Adrenal gland (tissue), 12 donors: ENCODE results near the gene TNFAIP8L3. TPM values are rescaled to one million over a fixed set of nuclear protein-coding genes. Genes with fewer than 3 reads are reported as not detected.
A peak's percentile ranks its signal among the peaks of the same experiment; 100 is the strongest.

Experiments used
- DNase-seq, 7 donors: peaks; one replicate each; pipeline ENCODE4 v3.0.0-alpha.2; 2019 to 2020
- H3K27ac ChIP-seq, 5 donors: fragments of 200-600 bp; sonication (generic) in 4 of 5; 1 replicate in 3 of 5; 2 replicates in 2 of 5; pipeline versions ENCODE4 v1.5.1 to v1.8.0; 2016 to 2020; ENCODE audit warnings: mild to moderate bottlenecking in 1 of 5
- H3K27me3 ChIP-seq: fragments of 200-600 bp; 2 replicates; pipeline ENCODE4 v1.8.0; 2021
- H3K36me3 ChIP-seq, 2 donors: fragments of 200-600 bp; replicated peaks in 1 of 2; 1 replicate in 1 of 2; 2 replicates in 1 of 2; pipeline versions ENCODE4 v1.5.1 to v1.8.0; 2018 to 2022
- H3K4me1 ChIP-seq, 2 donors: fragments of 200-600 bp; replicated peaks in 1 of 2; 1 replicate in 1 of 2; 2 replicates in 1 of 2; pipeline versions ENCODE4 v1.5.1 to v1.8.0; 2018 to 2021
- H3K4me3 ChIP-seq, 4 donors: fragments of 200-600 bp; sonication (generic) in 3 of 4; one replicate each; pipeline ENCODE4 v1.5.1; 2016 to 2018
- H3K9me3 ChIP-seq, 3 donors: fragments of 200-600 bp; sonication (generic) in 1 of 3; replicated peaks in 1 of 3; 1 replicate in 2 of 3; 2 replicates in 1 of 3; pipeline versions ENCODE4 v1.5.1 to v1.8.0; 2016 to 2021
- CTCF ChIP-seq, 6 experiments: fragments of 450-650 bp in 4 of 6; fragments of 200-600 bp in 2 of 6; sonication (generic) in 1 of 6; IDR thresholded peaks; 1 replicate in 5 of 6; 2 replicates in 1 of 6; pipeline versions ENCODE4 v1.5.1 to v1.8.0; 2016 to 2021; ENCODE audit warnings: antibody characterized with exemption in 6 of 6, mild to moderate bottlenecking in 2 of 6, moderate library complexity in 1 of 6
- POLR2A ChIP-seq, 2 donors: fragments of 450-650 bp; IDR thresholded peaks; one replicate each; pipeline ENCODE4 v1.6.1; 2017; ENCODE audit warnings: antibody characterized with exemption in 2 of 2, mild to moderate bottlenecking in 2 of 2, moderate library complexity in 1 of 2
- WGBS, 4 donors: extraction: QIAGEN DNeasy Blood & Tissue Kit in 2 of 4; methylation state at CpG; one replicate each; pipeline versions ENCODE4 v1.1.5 to v1.1.7; 2013 to 2017; 5-methylcytosine and 5-hydroxymethylcytosine counted together
- intact Hi-C, 2 donors: fragments of 100-400 bp; cut with DNase I; formaldehyde crosslinking; loops; one replicate each; pipeline versions ENCODE4 v1.14.1 to v1.15.0; 2022 to 2023
- polyA plus RNA-seq, 3 donors: library from polyadenylated mRNA; stranded (reverse); fragments of 200-250 nt in 2 of 3; fragments of 350-450 nt in 1 of 3; fragmentation: Illumina TruSeq in 1 of 3; extraction: RNeasy Lipid Tissue Mini Kit (QIAGEN cat#74804) in 1 of 3; gene quantifications; one replicate each; pipeline ENCODE4 v1.2.3, GENCODE V29; 2013 to 2014
- total RNA-seq, 9 donors: library from RNA; depleted of rRNA in 4 of 9; stranded (reverse); fragments of >200 nt in 4 of 9; fragments of 120-200 nt in 1 of 9; fragmentation: NEBNext Ultra II Directional in 1 of 9; extraction: Animal tissue kit (Norgen Biotek cat#: 25700) in 1 of 9; gene quantifications; one replicate each; pipeline versions ENCODE4 v1.1.0 to v1.2.4, GENCODE V29; 2013 to 2023
- donor health status: healthy with polysubstance abuse.
- donor health status: Bipolar disorder and iron deficiency.
- donor health status: DM: yes; HTN: yes; CAD: no.
- donor health status: DM: no; HTN: no; CAD: no.
- donor health status: DM: no; HTN: no; CAD: no.
- donor health status: DM: yes; HTN: yes; CAD: no.

Gene TNFAIP8L3
- total and polyA plus RNA-seq, 12 donors: 1.1 to 9.5 (median 3.7) TPM

DNA sequence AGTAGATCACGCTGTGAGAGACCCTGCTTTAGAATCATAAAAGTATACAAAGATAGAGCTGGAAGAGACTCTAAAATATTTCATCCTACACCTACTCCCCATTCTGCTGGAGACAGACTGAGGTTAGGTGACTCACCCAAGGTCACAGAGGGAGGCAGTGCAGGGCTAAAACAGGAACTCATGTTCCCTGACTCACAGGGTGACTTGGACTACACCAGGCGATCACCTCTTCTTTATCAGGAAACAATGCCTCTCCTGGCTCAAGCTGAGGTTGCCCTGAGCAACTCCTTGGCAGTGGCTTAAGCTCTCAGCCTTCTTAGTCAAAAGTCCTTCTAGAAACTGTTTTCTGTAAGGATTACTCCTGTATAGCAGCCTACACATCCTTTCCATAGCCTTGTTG is 26.4 kb upstream of the TNFAIP8L3 start:
- H3K4me1 ChIP-seq: peaks cover 0 to 8% of the 10 kb centered on the region in 2 donors
- no peak overlapping the region for H3K4me3 ChIP-seq
- H3K9me3 ChIP-seq: no peaks in the 10 kb centered on the region
- DNase-seq: peak; percentile 73 to 91 (median 85)
- no peak overlapping the region for H3K27ac ChIP-seq
- no peaks in the 10 kb centered on the region for H3K36me3 ChIP-seq
- H3K27me3 ChIP-seq: no peaks in the 10 kb centered on the region
- 31 to 56% (median 45%) methylated on average over 2 of the region's 2 CpGs for WGBS, 4 donors
- TF ChIP-seq POLR2A (IDR thresholded peaks at IDR 0.05) (no peak), CTCF (IDR thresholded peaks at IDR 0.05) (no peak)
- intact Hi-C loops: no loop called here

- 54 to 76% (median 63%) methylated on average over 3 of the region's 3 CpGs for WGBS, 4 donors
- H3K9me3 ChIP-seq: no peaks in the 10 kb centered on the region
- peaks cover 0 to 8% of the 10 kb centered on the region in 2 donors for H3K4me1 ChIP-seq
- no peak for TF ChIP-seq CTCF (IDR thresholded peaks at IDR 0.05)
- no peak for TF ChIP-seq POLR2A (IDR thresholded peaks at IDR 0.05)
- H3K27me3 ChIP-seq: no peaks in the 10 kb centered on the region
- no peak for DNase-seq
- no peak overlapping the region for H3K27ac ChIP-seq
- intact Hi-C loops: no loop called here
- no peak overlapping the region for H3K4me3 ChIP-seq
- no peaks in the 10 kb centered on the region for H3K36me3 ChIP-seq
These were observed 24.4 kb upstream of the TNFAIP8L3 start for GRCh38 chr15:51119120-51119519.

GRCh38 chr15:51117270-51117669 is 22.6 kb upstream of the TNFAIP8L3 start:
- intact Hi-C loops: no loop called here
- Histone ChIP-seq H3K4me3 (no peak overlapping the region), H3K27ac (no peak overlapping the region), H3K4me1 (peaks cover 0 to 8% of the 10 kb centered on the region in 2 donors), H3K27me3 (no peaks in the 10 kb centered on the region), H3K36me3 (no peaks in the 10 kb centered on the region), H3K9me3 (no peaks in the 10 kb centered on the region)
- TF ChIP-seq POLR2A (IDR thresholded peaks at IDR 0.05) (no peak), CTCF (IDR thresholded peaks at IDR 0.05) (no peak)
- DNase-seq: no peak
- WGBS, 4 donors: 87 to 98% (median 90%) methylated on average over 1 of the region's 1 CpG

DNA sequence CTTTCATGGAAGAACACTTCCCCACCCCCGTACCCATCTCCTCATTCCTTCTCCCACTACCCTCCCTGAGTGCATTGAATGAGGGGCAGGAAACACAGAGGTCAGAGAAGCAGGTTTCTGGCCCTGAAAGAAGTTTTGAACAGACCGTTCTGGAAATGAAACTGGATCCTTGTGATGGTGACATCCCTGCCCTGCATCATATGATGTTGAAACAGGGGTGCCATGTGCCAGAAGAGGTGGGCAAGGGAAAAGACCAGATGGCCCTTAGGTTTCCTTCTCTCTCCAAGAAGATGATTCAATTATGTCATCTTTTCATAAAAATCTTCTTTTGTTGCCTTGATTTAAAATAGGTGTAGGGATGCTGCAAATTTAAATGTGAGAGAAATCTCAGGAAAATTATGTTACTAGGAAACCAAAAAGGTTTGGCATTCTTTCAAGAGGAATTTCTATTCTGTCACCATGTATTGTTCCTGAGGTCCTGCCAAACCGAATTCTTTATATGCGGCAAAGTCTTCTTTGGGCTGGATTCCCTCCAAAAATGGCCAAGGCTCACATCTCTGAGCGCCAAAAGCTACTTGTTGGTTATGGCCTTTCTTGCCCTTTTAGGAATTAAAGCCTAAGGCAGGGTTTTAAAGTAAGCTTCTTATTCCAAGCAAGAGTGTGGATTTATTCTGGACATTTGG is 19.9 kb upstream of the TNFAIP8L3 start:
- 57 to 79% (median 61%) methylated on average over 5 of the region's 5 CpGs for WGBS, 4 donors
- Histone ChIP-seq H3K27ac (no peak overlapping the region), H3K4me3 (no peak overlapping the region), H3K9me3 (no peaks in the 10 kb centered on the region), H3K27me3 (no peaks in the 10 kb centered on the region), H3K36me3 (no peaks in the 10 kb centered on the region), H3K4me1 (no peaks in the 10 kb centered on the region)
- TF ChIP-seq POLR2A (IDR thresholded peaks at IDR 0.05) (no peak), CTCF (IDR thresholded peaks at IDR 0.05) (no peak)
- no peak for DNase-seq
- intact Hi-C loops: no loop called here
